ENCODE data around the gene GNB1L. TPM values are rescaled to one million over a fixed set of nuclear protein-coding genes. Genes with fewer than 3 reads are reported as not detected.

Gene GNB1L
- total and polyA plus RNA-seq, 9 of the 15 experiments (the other 6 are each of a cell fraction or from before 2014, with no cell fraction given) = 0.56 to 50.5 (median 10.2) TPM

- TF ChIP-seq U2AF1 (optimal IDR thresholded peaks at IDR 0.05; ENCODE audit: low read depth, low read length) = no peak
- peak; percentile 43; the same call in 1 of the 2 replicates for TF ChIP-seq TEAD4 (IDR thresholded peaks at IDR 0.05; ENCODE audit: low read length)
- TF ChIP-seq TEAD4 (CRISPR knock-in tag; IDR thresholded peaks at IDR 0.05; ENCODE audit: borderline replicate concordance) = no peak
- no peak for TF ChIP-seq FOXJ3 (CRISPR knock-in tag; IDR thresholded peaks at IDR 0.05)
- TF ChIP-seq SRF (CRISPR knock-in tag; IDR thresholded peaks at IDR 0.05) = peak in 1 of 2 experiments; percentile 79; a peak in 2 of 4 replicates
- TF ChIP-seq MLX (CRISPR knock-in tag; conservative IDR thresholded peaks at IDR 0.05) = 0 out of 4 replicates have a peak, but pooled peaks of 1 of the 2 experiments have one; percentile 28
- TF ChIP-seq ZNF395 (CRISPR knock-in tag; IDR thresholded peaks at IDR 0.05) = peak; percentile 82; the same call in 1 of the 2 replicates
- TF ChIP-seq ZNF764 (CRISPR knock-in tag; IDR thresholded peaks at IDR 0.05; ENCODE audit: low read depth) = 0 out of 2 replicates have a peak, but pooled peaks have one; percentile 16
- peak; percentile 36; the same call in 1 of the 2 replicates for TF ChIP-seq TAF15 (IDR thresholded peaks at IDR 0.05; ENCODE audit: low read depth, low read length)
- TF ChIP-seq ZNF696 (CRISPR knock-in tag; conservative IDR thresholded peaks at IDR 0.05) = no peak
- no peak; the same call in 1 of the 2 replicates for TF ChIP-seq MYC (IDR thresholded peaks at IDR 0.05; ENCODE audit: low read depth, low read length)
- TF ChIP-seq MYC (CRISPR knock-in tag; IDR thresholded peaks at IDR 0.05; ENCODE audit: borderline replicate concordance, low read depth) = 0 out of 2 replicates have a peak, but pooled peaks have one; percentile 21
- TF ChIP-seq ZNF584 (CRISPR knock-in tag; IDR thresholded peaks at IDR 0.05; ENCODE audit: low read depth) = 0 out of 2 replicates have a peak, but pooled peaks have one; percentile 46
- peak; percentile 93 for TF ChIP-seq ZNF175 (CRISPR knock-in tag; IDR thresholded peaks at IDR 0.05; ENCODE audit: low read depth)
Observed at GRCh38 chr22:19886605-19887255, 32.1 kb upstream of the GNB1L start (continued).
